CD4-positive, alpha-beta T cell treated with Interferon alpha-2 for 1 hour (primary cell): Measurements from ENCODE around the gene TMEM179.

Source experiments
- DNase-seq, 2 donors: peaks; one replicate each; pipeline ENCODE4 v3.0.0-alpha.2; 2020 to 2022

The TMEM179 gene

DNA sequence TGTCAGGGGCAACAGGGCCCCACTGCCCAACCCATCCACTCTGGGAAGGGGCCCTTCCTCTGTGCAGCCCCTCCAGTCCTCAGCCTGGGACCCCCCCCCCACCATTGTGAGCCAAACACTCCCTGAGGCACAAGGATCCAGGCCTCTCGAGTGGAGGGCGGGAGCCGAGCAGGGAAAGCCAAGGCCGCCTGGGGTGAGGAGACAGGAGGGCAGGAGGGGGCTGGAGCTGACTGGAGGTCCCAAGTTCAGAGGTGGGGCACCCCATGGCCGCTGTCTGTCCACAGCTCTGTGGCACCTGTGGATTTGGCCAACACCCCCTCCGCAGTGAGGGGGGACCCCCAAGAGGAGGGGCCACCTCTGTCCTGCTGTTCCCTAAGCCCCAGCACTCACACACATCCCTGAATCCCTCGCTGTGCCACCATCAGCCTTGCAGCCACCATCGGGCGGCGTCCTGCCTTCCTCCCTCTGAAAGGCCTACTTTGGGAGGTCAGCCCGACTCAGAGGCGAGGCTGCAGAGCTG, 50.4 kb downstream of the TMEM179 start:
- no peak for DNase-seq

DNA sequence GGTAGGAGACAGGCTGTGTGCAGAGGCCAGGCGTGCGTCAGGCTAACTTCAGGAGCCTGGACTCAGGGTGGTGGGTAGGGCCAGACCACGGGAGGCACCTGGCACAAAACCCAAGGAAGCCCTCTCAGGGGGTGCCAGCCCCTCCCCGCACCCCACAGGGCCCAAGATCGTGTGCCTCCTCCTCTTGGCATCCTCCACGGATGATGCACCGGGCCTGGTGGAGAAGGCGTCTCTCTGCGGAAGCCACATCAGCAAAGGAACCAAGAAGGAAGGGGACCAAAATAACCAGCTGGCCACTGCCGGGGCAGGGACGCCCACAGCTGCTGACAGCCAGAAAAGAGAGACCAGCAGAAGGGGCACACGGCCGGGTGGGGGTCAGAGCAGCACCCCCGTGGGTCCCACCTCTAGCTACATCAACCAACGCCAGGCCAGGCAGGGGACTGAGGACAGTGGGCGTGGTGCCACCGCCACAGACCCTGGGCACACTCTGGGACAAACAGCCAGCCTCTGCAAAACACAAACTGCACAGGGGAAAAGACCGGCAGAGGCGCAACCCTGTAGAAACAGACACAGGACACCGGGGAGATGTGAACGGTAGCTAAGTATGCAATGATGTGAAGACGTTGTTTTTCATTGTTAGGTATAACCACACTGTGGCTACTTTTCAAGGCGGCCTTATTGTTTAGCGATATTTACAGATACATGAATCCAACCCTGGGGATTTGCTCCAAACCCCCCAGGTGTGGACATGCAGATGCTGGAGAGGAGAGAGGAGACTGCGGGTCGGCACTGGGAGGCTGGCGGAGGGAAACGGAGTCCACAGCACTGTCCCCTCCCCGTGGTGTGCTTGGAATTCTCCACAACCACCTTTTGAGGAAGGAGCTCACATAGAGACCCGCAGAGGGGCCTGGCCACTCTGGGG, 51.1 kb downstream of the TMEM179 start:
- DNase-seq: no peak

DNA sequence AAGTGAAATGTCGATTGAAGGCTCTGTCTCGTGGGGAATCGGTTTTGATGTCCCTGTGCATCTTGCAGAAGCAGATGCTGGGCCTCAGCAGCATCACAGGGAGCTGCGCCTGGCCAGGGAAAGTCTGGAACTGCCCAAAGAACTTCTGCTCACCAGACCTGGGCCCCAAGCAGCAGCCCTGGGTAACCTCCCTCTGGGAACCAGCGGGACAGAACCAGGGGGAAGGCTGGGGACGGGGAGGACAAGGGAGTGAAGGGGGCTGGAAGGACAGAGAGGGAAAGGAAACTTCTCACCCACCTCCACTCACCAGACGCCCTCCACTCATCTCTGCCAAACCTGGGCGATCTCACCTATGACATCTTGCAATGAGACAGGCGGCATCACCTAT, 51.8 kb downstream of the TMEM179 start:
- DNase-seq: no peak

DNA sequence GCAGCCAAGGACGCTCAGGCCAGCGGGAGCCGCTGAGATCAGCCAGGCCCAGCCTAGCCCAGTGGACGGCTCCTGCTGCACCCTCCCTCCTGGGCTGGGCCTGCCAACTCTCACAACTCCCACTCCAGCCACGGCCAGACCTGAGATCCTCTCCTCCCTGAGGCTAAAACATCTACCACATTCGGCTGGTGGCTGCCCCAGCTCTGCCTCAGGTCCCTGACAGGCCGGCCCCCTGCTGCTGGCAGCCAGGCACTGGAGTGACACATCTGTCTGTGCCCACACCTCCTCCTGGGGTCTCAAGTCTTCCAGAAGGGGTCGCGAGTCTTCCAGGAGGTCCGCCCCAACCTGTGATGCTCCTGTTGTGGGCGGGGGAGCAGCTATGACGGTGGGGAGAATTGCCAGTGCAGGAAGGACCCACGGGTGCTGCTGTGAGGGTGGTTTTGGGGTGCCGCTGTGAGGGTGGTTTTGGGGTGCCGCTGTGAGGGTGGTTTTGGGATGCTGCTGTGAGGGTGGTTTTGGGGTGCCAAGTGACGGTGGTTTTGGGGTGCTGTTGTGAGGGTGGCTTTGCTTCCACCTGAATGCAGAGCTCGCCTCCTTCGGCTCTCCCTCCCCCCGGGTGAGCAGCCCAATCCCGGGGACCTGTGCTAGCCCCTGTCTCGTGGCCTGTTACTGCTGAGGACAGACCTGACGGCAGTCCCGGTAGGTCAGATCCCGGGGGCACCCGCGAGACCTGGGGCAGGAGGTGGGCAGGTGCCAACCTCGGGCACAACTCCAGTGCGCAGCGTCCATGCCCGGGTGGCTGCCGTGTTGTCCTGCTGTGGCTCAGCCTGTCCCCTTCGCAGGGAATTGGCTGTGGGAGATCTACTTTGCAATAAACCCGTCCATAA, 52.5 kb downstream of the TMEM179 start:
- DNase-seq: no peak

DNA sequence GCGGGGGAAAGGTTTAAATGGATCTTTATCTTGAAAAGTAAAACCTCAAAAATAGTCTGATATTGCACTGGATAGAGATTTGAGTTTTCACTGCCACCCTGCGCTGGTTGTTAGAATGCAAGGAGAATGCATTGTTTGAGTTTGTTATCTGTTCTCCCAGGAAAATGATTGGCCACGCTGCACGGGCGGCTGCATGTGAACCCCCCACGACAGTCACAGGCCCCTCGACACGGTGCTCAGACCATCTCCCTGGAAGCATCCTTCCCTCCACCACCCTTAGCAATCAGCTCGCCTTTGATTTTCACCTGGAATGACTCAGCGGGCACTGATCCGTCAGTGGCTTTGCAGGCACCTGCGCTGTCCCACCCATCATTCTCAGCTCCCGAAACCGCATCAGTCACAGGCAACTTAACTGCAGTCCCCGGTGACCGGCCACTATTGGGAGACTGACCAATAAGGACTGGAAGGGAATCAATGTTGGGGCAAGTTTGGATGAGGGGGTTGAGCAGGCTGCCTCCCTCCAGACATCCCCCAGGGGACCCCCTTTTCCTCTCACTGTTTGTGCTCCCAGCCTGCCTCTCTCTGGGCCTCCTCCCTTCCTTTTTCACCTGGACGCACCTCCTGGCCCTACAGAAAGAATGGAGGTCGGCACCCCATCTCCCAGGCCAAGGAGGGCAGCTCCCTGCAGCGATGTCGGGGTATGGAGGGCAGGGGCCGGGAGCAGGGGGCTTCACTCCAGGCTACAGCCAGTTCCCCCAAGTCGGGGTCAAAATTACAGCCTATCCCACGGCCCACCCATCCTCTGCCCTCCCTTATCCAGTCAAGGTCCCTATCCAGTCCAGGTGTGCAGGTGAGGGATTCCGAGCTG, 53.5 kb downstream of the TMEM179 start:
- no peak for DNase-seq

DNA sequence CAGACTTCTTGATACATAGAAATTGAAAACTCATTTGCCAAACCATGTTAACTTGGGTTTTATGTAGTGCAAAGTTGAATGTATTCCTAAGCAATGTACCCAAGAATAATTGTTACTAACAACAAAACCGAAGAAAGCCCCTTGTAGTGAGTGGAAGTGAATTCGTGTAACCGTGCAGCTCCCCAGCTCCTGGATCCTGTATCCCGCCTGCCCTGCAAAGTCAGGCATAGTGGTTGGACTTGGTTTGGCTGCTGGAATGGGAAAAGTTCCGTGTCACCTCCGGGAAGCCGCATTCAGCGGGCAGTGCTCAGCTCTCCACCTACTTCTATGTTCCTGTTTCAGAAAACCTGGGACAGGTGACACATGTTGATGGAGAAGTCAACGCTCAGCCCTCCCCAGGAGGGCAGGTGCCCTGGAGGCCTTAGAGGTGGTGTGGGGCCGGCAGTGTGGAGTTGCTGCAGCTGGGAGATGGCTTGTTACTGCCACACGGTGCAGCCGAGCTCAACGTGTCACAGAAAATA, 54.2 kb downstream of the TMEM179 start:
- DNase-seq: no peak

DNA sequence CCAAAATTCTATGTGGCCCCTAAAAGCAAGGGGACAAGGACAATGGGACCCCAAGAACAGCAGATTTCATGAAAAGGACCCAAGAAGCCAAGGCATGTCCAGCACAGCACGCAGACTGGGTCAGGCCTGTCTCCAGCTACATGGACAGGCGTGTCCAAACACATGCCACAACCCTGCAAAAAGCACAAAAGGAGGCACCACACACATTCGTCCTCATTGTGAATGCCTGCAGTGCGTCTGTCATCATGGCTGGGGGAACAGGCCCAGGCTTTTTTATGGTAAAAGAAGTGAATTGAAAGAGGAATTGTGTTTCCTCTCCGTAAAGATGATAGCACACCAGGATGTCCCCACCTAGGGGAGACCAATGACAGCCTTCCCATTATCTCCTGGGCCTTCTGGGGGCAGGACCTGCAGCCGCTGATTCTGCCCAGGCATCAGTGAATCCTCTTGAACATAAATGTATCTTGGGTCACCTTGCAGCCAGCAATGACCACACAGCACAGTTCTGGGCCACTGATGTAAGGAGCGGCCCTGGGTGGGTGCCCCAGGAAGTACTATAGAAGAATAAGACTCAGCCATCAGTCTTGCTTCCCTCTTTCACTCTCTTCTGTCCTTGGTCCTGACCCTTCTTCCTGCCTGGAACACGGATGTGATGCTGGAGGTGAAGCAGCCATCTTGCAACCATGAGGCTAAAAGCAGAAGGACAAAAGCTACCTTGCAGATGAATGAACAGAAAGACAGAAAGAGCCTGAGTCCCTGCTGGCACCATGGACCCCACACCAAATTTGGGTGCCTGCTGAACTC, 54.8 kb downstream of the TMEM179 start:
- DNase-seq: no peak

DNA sequence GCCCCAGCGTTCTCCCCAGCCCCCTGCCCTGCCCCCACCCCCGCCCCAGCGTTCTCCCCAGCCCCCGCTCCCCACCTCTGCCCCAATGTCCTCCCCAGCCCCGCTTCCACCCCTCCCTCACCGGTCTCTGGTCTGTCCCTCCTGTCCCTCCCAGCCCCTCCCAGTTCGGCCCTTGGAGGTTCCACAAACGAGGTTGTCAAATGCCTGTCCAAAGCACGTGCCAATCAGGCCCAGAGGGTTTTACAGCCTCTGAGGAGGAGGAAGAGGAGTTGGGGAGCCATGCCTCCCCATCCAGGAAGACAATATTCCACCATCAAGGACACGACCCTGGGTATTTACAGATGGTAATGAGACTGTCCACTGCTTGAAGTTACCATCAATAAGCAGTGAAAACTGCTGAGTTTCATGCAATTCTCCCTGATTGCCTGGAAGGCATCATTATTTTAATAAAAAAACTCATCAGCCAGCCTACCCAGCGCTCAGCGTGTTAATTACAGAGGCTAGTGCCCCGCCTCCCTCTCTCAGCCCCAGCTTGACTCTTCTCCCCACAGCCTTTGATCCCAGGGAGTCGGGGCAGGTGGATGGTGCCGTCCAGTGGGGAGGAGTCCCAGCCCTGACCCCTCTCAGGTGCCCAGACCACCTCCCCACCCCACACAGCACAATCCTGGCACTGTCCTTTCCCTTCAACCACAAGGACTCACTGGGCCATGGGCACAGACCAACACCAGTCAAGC, 55.6 kb downstream of the TMEM179 start:
- no peak for DNase-seq

DNA sequence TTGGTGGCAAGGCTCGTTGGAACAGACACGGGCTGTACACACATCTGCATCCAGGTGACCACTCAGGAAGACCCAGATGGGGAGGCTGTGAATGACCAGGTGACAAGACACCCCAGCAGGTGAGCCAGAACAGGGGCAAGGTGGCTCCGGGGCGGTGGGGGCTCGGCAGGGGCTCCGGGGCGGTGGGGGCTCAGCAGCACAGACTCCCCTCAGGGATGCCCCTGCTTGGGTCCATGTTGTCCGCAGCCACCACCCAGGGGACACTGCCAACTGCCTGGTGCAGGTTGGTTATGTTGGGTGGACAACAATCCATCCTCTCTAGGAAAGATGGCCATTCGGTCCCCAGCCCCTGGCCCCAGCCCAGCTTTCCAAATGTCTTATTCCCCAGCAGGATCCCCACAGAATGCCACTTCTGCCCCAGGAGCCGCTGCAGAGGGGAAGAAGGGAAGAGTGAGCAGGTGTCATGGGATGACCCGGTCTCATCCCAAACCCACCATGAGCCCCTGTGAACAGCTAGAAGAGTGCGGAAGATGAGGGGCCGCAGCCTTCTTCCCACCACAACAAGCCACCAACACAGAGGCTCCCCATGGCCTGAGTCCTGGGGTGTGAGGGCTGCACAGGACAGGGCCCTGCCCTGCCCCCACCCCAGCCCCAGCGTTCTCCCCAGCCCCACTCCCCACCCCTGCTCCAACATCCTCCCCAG, 56.4 kb downstream of the TMEM179 start:
- DNase-seq: no peak

DNA sequence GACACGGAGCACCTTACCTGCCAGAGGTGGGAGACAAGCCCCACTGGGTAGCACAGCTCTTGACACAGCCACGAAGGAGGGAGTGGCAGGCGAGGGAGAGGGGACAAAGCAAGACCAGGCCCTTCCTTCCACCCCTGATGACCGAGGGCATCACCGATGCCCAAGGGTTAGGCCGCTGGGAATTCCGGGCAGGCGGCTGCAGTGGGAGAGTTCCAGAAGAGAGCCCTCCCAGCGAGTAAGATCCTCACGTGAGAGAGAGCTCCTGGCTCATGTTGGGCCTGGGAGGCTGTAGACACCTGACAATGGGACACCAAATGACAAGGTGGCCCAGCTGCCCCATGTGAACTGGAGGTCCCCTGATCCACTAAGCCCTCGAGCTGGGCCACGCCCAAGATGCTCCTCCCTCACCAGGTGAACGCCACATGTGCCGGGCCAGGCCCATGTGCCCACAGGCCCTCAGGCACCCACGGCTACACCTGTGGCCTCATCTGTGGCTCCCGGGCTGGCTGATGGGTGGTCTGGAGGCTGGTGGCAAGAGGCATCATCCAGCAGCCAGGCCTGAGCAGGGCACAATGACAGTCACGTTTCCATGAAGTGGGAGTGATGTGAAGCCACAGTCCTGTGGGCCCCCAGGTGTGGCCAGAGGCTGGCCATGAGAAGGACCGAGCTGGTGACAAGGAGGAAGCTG, 57.1 kb downstream of the TMEM179 start:
- DNase-seq: no peak

DNA sequence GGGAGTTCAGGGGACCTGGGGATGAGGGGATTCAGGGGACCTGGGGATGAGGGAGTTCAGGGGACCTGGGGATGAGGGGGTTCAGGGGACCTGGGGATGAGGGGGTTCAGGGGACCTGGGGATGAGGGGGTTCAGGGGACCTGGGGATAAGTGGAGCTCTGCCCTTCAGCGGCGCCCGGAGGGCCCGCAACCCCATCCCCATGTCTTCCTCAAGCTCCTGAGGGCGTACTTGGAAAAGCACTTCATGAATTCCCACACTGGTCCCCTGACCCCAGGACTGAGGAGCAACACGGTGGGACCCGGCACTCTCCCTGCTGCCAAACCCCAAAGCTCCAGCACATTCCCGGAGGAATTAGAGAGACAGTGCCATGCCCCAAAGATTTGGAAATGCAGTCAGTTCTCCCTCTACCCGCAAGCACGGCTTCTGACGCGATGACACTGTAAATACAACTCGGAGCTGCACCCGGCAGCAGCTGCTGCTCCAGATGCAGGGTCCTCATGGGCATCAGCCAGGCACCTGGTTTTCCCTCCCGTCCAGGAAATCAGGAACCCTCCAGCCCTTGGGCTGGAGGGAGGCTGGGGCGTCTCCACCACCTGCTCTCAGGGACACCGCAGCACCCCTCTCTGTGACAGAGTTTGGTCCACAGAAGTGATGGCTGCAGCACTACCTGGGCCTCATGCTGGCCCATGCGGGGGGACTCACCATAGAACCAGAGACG, 57.8 kb downstream of the TMEM179 start:
- no peak for DNase-seq

DNA sequence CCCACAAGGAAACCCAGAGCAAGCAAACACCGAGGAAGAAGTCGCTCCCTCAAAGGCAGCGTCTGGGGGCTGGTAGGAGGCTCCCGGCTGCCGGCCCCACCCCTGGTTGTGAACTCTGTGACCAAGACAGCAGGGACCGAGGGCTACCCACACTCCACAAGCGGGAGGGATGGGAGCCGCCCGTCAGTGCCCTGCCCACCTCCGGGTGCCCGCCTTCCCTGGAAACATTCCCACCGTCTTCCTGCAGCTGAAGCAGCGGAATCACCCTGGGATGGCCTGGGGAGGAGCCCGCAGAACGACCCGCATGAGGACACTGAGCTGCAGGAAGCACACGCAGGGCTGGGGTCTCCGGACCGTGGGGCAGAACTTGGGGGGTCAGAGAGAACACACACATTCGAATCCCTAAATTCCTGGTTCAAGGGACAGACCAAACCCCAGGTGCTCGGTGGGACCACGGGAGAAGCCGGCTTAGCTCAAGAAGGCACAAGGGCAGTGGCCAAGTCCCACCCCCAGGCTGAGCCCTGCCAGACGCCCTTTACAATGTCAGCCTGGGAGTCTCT, 58.5 kb downstream of the TMEM179 start:
- no peak for DNase-seq

DNA sequence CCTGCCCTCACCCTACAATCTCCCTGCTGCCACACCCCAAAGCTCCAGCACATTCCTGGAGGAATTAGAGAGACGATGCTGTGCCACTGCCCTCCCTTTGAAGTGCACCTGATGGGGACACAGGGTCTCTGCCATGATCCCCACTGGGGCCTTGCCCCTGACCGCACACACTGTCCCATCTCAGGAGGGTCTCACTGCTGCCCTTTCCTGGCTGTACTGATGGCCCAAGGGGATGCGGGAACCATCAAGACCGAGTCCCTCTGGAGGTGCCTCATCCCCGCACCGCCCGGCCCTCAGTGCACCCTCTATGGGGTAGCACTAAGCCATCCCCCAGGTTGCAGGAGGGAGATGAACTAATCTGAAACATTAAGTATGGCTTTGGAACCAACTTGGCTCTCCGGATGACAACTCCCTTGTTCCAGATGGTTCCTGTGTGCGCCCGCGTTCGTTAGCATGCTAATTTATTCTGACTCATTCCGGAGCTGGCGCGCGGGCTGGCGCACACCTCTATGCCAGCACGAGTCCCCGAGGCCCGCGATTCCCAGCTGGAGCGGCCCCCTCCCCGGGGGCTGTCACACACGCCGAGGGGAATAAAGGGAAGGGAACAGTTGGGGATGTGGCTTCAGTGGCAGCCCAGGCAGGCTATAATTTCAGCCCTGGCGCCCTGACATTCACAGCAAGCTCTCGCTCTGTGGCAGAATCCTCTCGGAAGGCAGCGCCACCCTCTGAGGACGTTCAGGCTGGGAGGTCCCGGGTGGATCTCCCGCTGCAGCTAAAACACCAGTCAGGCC, 59.2 kb downstream of the TMEM179 start:
- DNase-seq: no peak

DNA sequence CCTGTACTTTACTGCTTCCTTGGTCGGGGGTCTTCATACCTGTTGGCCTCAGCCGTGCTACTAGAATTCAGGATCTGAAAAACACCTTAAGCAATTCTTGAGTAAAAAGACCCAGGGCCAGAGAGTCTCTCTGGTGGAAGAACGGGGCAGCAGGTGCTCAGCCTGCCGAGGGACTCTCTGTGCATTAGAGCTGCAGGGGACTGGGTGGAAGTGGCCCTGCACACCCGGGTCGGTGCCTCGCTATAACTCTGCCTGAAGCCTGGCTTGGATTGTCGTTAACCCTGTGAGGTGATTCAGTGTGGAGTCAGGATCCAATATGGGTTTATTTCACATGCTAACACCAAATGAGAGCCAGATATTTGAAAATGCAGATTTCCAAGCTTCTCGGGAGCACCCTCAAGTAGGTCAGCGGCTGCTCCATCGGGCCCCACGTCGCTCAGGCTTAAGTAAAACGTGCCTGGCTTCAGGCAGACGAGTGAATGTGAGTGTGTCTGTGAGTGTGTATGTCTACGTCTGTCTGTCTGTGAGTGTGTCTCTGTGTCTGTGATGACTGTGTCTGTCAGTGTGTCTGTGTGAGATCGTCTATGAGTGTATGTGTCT, 60.1 kb downstream of the TMEM179 start:
- DNase-seq: no peak

DNA sequence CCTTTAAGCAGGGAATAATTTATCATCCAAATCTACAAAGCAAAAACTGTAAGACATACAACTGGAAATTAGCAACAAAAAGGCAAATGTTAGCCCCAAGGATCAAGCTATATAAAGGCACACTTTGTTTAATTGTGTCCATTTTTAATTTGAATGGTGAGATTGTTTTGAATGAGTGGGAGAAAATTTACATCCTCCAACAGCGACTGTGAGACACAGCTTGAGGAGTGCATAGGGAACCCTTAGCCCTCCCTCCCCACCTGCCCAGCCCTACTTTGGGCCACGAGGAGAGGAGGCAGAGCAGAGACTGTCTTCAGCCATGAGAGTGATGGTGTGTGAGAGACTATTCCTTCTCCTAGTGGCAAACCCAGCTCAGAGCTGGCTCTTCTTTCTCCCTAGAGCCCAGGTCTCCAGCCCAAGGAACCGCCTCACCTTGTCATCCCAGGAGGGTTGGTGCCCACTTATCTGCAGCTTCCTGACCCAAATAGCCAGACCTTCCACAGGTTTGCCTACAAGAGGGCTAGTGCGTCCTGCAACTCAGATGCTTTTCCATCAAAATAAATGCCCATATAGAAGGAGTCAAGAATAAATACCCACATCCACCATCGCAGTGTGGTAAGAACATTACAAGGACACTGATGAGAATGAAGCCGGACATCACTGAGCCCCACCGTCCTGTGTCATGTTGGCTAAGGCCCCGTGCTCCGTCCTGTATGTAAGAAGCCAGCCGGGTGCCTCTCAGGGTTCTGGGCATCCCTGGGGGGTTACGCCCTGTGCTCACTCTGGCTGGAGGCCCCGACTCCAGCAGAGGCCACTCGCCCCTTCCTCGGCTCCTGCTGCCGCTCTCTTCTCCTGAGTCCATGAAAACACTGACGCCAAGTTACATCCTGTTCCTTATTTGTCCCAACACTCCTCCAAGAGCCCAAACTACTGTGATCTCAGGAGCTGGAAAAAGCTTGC, 61.4 kb downstream of the TMEM179 start:
- no peak for DNase-seq

DNA sequence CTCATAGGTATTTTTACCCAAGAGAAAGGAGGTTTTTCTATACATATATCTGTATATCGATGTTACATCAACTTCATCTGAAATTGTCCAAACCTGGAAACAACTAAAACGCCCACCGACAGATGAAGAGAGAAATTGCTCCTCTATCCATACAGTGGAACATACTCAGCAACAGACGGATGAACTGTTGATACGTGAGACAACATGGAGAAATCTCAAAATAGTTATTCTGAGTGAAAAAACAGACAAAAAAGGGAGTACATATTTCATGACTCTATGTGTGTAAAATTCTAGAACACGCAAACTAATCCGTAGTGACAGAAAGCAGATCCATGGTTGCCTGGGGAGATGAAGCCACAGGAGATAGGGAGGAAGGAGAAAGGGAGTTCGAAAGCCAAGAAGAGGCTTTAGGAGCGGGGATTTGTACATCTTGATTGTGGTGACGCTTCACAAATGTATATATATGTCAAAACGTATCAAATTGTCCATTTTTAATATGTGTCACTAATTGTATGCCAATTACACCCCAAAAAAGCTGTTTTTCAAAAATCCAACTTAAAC, 62.6 kb downstream of the TMEM179 start:
- DNase-seq: no peak
